PC-3 (cell line): ENCODE results near the gene NOC4L.

ENCODE experiments used
- EZH2phosphoT487 ChIP-seq: fragments of 300-600 bp; sonication (generic); IDR thresholded peaks from 2 replicates; pipeline ENCODE4 v1.6.1; 2018; ENCODE audit warnings: mild to moderate bottlenecking, antibody characterized with exemption, low read length, borderline replicate concordance
- TF ChIP-seq, protein P1 (sequence below): fragments of 300-600 bp; sonication (generic); conservative IDR thresholded peaks from 2 replicates; pipeline ENCODE4 v1.5.1; 2017; ENCODE audit warnings: antibody characterized with exemption, low read depth, mild to moderate bottlenecking, low read length

DNA sequence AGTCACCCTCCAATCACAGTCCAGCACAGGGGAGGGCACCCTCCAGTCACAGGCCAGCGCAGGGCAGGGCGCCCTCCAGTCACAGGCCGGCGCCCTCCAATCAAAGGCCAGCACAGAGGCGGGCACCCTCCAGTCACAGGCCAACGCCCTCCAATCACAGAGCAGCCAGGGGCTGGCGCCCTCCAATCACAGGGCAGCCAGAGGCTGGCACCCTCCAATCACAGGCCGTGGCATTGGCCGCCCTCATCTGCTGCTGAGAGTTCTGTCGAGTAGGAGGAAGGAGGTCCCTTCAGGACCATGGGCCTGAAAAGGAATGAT, 26.7 kb upstream of the NOC4L start:
- TF ChIP-seq, protein P1, sequence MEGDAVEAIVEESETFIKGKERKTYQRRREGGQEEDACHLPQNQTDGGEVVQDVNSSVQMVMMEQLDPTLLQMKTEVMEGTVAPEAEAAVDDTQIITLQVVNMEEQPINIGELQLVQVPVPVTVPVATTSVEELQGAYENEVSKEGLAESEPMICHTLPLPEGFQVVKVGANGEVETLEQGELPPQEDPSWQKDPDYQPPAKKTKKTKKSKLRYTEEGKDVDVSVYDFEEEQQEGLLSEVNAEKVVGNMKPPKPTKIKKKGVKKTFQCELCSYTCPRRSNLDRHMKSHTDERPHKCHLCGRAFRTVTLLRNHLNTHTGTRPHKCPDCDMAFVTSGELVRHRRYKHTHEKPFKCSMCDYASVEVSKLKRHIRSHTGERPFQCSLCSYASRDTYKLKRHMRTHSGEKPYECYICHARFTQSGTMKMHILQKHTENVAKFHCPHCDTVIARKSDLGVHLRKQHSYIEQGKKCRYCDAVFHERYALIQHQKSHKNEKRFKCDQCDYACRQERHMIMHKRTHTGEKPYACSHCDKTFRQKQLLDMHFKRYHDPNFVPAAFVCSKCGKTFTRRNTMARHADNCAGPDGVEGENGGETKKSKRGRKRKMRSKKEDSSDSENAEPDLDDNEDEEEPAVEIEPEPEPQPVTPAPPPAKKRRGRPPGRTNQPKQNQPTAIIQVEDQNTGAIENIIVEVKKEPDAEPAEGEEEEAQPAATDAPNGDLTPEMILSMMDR, result no peak
- no peak for TF ChIP-seq EZH2phosphoT487
